GM15510 (cell line): ENCODE data around the gene CHTF18.

Source experiments
- POLR2A ChIP-seq: IDR thresholded peaks from 3 replicates; pipeline ENCODE4 v1.6.1; 2011; ENCODE audit warnings: borderline replicate concordance; ENCODE audit not compliant: insufficient read length; ENCODE audit errors: extremely low read depth

CHTF18 gene

DNA sequence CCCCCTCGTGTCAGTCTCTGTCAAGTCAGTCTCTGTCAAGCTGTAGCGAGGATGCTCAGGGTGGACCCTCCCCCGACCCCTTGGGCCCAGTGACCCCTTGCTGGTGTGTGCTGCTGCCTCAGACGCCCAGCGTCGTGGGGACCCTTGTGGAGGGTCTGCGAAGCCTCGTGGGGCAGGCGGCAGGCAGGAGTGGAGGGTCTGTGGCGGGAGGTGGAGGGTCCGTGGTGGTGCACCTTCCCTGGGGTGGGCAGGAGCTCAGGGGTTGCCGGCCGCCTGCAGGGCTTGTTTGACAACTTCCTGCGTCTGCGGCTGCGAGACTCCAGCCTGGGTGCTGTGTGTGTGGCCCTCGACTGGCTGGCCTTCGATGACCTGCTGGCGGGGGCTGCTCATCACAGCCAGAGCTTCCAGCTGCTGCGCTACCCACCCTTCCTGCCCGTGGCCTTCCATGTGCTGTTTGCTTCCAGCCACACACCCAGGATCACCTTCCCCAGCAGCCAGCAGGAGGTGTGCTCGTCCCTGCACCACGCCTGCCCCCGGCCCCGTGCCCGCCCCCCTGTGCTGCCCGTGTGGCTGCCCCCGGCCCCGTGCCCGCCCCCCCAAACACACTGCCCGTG, 6.5 kb downstream of the CHTF18 start:
- no peak for TF ChIP-seq POLR2A

DNA sequence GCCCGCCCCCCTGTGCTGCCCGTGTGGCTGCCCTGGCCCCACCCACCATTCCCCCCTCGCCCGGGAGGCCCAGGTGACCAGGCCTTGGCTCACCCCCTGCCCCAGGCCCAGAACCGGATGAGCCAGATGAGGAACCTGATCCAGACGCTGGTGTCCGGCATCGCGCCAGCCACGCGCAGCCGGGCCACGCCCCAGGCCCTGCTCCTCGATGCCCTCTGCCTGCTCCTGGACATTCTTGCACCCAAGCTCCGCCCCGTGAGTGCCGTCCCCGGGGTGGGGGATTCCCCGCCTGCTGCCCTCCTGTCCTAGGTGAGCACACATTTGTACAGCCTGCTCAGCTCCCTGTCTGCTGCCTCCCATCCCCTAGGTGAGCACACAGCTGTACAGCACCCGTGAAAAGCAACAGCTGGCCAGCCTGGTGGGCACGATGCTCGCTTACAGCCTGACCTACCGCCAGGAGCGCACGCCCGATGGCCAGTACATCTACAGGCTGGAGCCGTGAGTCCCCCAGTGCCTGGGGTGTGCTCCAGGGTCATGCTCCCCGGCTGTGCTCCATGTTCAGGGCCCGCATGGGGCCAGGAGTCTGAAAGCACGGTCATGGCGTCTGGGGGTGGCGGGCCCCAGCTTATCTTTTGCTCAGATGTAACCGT, 7.3 kb downstream of the CHTF18 start:
- TF ChIP-seq POLR2A, result no peak

DNA sequence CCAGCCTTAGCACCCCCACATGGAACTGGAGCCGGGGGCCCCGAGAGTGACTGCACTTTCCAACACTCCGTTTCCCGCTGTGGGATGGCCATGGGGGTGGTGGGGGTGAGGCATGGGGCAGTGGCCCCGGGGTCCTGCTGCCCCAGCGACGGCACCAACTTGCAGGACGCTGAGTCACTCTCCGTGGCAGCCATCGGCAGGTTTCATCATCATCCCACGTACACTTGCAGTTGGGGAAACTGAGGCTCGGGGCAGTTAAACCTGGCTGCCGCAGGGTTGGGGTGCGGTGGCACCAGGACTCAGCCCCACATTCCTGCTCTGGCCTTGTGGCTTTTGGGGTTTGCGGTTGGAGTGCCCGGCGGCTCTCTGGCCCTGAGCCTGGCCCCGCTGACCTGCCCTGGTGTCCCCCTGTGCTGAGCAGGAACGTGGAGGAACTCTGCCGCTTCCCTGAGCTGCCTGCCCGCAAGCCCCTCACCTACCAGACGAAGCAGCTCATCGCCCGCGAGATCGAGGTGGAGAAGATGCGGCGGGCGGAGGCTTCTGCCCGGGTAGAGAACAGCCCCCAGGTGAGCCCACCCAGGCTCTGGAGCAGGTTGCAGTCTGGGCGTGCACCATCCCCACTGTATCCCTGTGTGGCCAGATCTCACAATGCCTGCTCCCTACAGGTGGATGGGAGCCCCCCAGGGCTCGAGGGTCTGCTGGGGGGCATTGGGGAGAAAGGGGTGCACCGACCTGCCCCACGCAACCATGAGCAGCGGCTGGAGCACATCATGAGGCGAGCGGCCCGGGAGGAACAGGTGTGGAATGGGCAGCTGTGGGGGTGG, 8.1 kb downstream of the CHTF18 start:
- no peak for TF ChIP-seq POLR2A

DNA sequence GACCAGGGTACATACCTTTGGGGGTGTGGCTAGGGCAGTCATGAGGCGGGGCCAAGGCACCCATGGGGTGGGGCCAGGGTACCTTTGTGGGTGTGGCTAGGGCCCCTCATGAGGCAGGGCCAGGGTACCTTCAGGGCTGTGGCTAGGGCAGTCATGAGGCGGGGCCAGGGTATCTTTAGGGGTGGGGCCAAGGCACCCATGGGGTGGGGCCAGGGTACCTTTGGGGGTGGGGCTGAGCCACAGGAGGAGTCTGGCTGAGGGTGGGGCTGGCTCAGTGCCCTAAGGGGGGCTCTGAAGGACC, 8.7 kb downstream of the CHTF18 start:
- no peak for TF ChIP-seq POLR2A

DNA sequence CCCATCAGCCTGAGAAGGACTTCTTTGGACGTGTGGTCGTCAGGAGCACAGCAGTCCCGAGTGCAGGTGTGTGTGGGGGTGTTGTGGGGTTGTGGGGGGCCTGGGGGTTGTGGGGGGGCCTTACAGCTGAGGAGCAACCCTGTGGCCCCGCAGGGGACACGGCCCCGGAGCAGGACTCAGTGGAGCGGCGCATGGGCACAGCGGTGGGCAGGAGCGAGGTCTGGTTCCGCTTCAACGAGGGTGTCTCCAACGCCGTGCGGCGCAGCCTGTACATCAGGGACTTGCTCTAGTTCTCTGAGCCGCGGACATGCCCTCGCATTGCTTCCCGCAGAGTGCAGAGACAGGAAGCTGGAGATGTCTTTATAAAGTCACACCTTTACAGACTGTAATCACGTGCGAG, 9.3 kb downstream of the CHTF18 start:
- TF ChIP-seq POLR2A, result no peak

DNA sequence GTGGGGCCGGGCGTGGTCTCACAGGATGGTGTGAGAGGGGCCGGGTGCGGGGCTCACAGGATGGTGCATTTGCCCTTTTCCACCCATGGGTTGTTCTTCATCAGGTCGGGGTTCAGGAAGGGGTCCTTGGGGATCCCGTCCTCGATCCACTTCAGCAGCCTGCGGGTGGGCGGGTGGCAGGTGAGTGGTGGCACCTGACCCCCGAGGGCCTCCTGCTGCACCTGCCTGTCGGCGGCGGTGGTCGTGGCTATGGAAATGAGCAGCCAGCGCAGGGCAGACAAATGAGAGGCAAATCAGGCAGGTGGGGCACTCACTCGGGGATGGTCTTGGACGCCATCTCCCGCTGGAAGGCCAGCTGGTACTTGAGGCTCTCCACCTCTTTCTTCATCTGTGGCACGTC, 10.2 kb downstream of the CHTF18 start:
- TF ChIP-seq POLR2A, result no peak

DNA sequence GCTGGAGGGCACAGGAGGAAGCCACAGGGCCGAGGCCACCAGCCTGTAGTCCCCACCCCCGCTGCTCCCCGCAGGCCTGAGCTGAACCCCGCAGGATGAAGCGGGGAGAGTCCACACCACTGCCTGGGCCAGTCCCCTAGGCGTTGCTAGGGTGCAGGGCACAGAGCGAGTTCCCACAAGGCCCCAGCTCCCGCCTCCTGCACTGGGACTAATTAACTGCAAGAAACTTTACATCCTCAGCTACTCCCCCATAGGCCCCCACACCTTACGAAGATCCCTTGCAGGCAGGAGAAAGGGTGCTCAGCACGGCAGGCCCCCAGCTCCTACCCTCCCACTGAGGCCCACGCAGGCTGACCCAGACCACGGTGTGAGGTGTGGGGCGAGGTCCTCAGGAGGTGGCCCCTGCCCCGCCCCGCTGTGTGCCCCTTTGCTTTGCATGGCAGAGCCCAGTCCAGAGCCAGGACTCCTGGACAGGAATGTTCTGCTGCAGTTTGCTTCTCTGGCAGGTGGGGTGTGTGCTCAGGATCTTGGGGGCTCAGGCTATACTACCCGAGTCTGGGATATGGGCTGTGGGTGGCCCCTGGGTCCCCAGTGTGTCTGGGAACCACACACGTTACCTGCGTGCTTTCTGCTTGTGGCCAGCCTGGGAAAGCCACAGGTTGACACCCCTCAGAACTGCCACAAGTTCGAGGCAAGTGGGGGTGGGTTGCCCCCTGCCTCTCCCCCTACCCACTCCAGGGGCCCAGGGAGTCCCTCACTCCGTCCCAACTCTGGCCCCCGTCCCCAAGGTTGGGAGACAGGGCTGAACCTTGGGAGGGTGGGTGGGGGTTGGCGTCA, 10.9 kb downstream of the CHTF18 start:
- TF ChIP-seq POLR2A, result no peak

DNA sequence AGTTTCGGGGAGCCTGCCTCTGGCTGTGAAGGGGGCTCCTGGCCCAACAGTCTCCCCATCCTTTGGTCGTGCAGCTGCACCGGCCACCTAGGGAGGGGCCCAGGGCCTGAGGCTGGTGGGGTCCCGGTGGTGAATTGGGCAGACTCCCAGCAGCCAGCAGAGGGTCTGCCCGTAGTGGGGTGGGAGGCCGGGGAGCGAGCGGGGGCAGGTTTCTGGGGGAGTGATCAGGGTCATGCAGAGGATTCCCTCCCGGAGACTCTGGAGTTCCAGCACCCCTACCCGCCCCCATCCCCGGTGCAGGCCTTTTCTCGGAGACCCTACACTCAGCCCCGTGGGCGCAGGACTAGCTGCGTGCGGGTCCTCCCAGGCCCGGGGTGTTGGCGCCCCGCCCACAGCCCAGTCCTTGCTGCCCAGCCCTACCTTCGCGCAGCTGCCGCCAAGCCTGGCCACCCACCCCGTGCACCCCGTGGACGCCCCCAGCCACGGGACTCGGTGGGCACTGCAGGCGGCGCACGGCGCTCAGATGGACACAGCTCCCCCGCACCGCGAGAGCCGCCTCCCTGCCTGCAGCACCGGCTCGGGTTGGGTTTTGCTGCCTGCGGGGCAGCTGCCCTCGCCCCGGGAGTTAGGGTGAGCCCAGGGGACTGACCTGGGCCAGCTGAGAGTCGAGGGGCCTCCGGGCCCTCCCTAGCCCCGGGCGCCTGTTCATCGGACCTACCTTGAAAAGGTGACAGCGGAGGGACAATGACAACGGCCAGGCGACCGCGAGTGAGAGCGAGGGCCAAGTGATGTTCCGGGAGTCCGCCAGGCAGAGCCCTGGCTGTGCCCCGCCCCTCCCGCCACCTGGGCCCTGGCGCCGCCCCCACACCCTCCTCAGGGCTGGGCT, 11.8 kb downstream of the CHTF18 start, which contains the start of gene GNG13:
GNG13 (minus strand) TSS at position 787 of the 886 bp plus-strand sequence. CDS start 1,657 bp downstream, outside the sequence.
- no peak for TF ChIP-seq POLR2A

DNA sequence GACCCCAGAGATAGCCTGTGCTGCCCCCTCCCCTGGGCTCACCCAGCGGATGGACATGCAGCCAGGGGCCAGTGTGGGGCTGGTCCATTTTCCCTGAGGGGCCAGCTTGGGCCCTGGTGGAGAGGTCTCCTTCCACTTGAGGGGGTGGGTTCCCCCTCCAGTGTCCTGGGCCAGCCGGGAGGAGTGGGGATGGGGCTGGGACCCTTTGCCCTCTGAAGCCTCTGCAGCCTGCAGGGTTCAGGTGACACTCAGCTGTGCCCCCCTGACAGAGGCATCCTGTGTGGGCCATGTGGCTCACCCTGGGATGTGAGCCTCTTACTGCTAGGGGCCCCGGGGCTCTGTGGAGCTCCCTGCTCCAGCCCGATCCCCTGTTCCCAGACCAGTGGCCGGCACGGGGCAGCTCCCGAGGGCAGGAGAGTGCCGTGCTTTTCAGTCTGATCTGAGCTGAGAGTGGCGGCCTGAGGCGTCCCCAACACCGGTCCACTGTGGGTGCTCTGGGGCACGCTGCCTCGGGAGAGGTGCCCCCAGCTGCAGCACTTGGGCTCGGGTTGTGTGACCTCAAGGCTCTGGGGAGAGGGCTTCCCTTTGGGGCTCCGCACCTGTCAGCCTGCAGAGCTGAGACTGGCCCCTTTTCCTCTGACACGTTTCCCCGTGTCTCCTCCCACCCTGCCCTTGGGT, 12.6 kb downstream of the CHTF18 start:
- no peak for TF ChIP-seq POLR2A

DNA sequence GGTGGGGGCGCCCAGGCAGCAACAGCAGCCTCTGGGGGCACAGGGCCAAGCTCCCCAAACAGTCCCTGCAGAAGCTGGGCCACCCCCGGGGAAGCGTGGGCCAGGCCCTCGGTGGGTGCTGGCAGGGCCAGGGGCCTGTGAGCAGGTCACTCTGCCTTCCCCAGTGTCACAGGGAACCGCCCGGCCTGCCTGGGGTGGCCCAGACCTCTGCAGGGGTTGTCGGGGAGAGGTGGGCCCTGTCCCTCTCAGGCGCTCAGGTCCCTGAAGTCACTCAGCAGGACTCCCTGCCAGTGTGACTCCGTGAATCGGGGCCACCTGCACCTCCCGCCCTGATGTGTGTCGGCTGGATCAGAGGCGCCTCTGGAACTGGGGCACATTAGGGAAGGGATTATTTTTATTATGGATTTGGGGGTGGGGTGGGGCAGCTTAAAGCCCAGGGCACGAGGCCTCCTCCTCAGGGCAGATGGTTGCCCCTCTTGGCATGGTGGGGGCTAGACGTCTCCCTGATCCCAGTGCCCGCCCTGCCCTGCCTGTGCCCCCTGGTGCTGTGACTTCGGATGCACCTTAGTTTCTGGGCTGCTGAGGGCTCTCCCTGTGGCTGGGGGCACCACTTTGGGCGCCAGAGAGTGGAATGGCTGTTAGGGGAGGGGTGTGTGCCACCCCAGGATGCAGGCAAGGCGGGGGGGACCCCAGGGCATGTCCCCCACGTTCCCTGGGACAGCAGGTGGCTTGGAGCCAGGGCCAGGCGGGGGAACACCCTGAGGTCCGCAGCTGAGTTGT, 13.4 kb downstream of the CHTF18 start:
- no peak for TF ChIP-seq POLR2A

DNA sequence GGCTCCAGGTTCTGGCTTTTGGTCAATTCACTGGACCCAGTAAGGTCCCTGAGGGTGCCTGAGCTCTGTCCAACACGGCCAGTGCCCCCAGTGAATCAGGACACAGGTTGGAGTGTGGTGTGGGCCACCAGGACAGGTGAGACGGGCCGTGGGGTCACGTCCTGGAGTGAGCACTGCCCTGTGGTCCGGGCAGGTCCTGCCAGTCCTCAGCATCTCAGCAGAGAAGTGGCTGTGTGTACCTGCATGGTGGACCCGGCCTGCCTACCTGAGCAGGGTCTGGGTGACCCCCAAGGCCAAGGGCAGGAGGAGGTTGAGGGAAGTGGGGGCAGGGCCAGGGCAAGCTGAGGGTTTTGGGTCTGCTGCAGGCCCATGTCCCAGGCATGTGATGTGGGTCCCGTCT, 14.0 kb downstream of the CHTF18 start:
- no peak for TF ChIP-seq POLR2A

DNA sequence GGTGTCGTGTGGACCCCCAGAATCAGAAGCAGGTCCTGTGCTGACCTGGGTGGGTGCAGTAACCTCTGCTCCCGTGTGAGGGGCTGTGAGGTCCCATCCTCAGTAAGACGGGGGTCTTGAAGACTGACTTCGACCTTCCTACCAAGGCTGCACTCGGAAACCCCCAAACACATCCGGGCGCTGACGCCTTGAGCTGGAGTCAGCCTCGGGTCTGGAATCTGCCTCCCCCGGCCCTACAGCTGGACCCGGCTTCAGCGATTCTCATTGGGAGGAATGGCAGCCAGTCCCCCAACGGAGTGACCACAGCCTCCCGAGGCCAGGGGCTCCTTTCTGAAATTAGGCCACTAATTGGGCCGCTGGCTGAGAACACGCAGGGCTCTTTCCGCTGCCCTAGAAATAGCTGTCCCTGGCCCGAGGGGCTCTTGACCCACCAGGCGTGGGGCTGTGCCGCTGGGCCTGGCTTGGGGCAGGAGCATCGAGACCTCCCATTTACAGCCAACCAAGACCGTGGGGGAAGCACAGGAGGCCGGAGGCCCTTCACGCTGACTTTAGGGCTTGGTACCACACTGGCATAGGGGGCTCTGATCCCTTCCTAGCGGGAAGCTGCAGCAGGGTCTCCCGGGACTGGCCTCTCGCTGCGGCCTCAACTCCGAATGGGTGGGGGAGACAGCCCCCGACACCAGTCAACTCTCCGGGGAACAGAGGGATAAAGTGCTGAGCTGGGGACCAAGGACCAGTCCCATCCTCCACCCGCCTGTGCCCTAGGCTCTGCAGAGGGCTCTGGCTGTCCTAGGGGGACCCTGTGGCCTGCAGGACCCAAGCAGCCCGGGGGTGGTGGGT, 14.7 kb downstream of the CHTF18 start:
- no peak for TF ChIP-seq POLR2A
